Inferior parietal cortex (tissue), 1 donor: ENCODE measurements around the gene NIBAN1.

ENCODE experiments used
- DNase-seq: peaks from one replicate; pipeline ENCODE4 v3.0.0-alpha.2; 2016; ENCODE audit errors: extremely low spot score

The NIBAN1 gene

GRCh38 chr1:184945678-184946412 is 28.5 kb downstream of the NIBAN1 start:
- no peak for DNase-seq

- no peak for DNase-seq
Observed at GRCh38 chr1:184945029-184945428, 29.3 kb downstream of the NIBAN1 start.

- no peak for DNase-seq
Observed at GRCh38 chr1:184943998-184944397, 30.3 kb downstream of the NIBAN1 start.

GRCh38 chr1:184941735-184942134 is 32.6 kb downstream of the NIBAN1 start:
- no peak for DNase-seq

- no peak for DNase-seq
Observed at GRCh38 chr1:184941410-184941733, 32.9 kb downstream of the NIBAN1 start.

- no peak for DNase-seq
Observed at GRCh38 chr1:184940694-184941409, 33.5 kb downstream of the NIBAN1 start.

- DNase-seq = no peak
Observed at GRCh38 chr1:184940226-184940625, 34.1 kb downstream of the NIBAN1 start.

GRCh38 chr1:184937729-184938128 is 36.6 kb downstream of the NIBAN1 start:
- no peak for DNase-seq

- no peak for DNase-seq
Observed at GRCh38 chr1:184935920-184936798, 38.1 kb downstream of the NIBAN1 start.

- no peak for DNase-seq
Observed at GRCh38 chr1:184933944-184934343, 40.4 kb downstream of the NIBAN1 start.

- no peak for DNase-seq
Observed at GRCh38 chr1:184932319-184932718, 42.0 kb downstream of the NIBAN1 start.

- no peak for DNase-seq
Observed at GRCh38 chr1:184931566-184931965, 42.7 kb downstream of the NIBAN1 start.

GRCh38 chr1:184930645-184931044 is 43.7 kb downstream of the NIBAN1 start:
- no peak for DNase-seq

- DNase-seq = no peak
Observed at GRCh38 chr1:184930232-184930631, 44.1 kb downstream of the NIBAN1 start.

GRCh38 chr1:184929711-184930202 is 44.6 kb downstream of the NIBAN1 start:
- DNase-seq = no peak

GRCh38 chr1:184928394-184928793 is 45.9 kb downstream of the NIBAN1 start:
- DNase-seq = no peak
